ENCODE results near the gene IL33. TPM values are rescaled to one million over a fixed set of nuclear protein-coding genes. Genes with fewer than 3 reads are reported as not detected.

Gene IL33
- total and polyA plus RNA-seq, 2 of the 4 experiments (the other 2 are of a cell fraction) = not detected

DNA sequence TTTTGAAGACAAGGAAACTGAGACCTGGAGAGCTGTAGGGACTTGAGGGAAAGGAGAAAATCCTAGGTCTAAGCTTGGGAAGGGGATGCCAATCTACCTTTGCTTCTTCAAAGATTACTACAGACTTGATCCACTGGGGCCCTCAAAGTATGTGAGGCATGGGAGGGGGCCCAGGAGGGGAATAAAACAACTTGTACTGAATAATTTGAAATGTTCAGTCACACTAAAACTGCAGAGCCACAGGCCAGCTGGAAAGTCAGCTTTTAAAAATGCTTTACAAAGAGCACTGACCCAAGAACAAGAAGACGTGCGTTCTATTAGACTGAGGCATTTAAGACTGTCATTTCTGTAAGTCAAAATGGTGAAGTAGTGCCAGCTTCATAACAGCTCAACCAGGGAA is 13.6 kb downstream of the IL33 start:
- Histone ChIP-seq H3K9me3 (ENCODE audit: control insufficient read depth, insufficient read depth, low read length) (no peaks in the 10 kb centered on the region), H3K4me3 (ENCODE audit: insufficient read depth, low read depth, low read length) (no peak overlapping the region), H3K4me1 (ENCODE audit: control insufficient read depth, insufficient read depth, low read length) (no peaks in the 10 kb centered on the region), H3K4ac (ENCODE audit: low read depth, low read length) (no peak overlapping the region), H3K56ac (ENCODE audit: extremely low read depth, insufficient read depth, low read length) (no peak overlapping the region), H3K27ac (ENCODE audit: insufficient read depth, low read length) (no peak overlapping the region), H3K4me2 (ENCODE audit: low read depth, low read length) (no peak overlapping the region), H2BK5ac (ENCODE audit: low read depth, low read length, poor library complexity, severe bottlenecking) (no peak overlapping the region), H3K27me3 (ENCODE audit: control insufficient read depth, insufficient read depth, low read length) (peaks cover 2% of the 10 kb centered on the region; the same call in 1 of the 2 replicates), H4K20me1 (ENCODE audit: insufficient read depth, low read length) (no peaks in the 10 kb centered on the region), H3K18ac (ENCODE audit: low read depth, low read length) (no peak overlapping the region), H2BK20ac (ENCODE audit: low read depth, low read length) (no peak overlapping the region), H2AFZ (replicated peaks; ENCODE audit: low read length, poor library complexity) (no peak overlapping the region), H3K79me1 (ENCODE audit: low read depth in 1 of 2, low read length in 2 of 2) (no peaks in the 10 kb centered on the region), H2AK9ac (replicated peaks; ENCODE audit: low read depth, low read length, poor library complexity) (no peak overlapping the region), H4K8ac (ENCODE audit: low read depth in 2 of 2, low read length in 2 of 2) (no peak overlapping the region), H3K14ac (replicated peaks; ENCODE audit: low read depth, low read length) (no peak overlapping the region), H4K91ac (ENCODE audit: insufficient read depth, low read depth, low read length) (no peak overlapping the region), H3K36me3 (ENCODE audit: control insufficient read depth, insufficient read depth, low read length) (no peaks in the 10 kb centered on the region), H2AK5ac (ENCODE audit: low read depth, low read length) (no peak overlapping the region), H4K5ac (ENCODE audit: low read depth, low read length) (no peak overlapping the region), H2BK15ac (ENCODE audit: low read depth, low read length) (no peak overlapping the region), H3K9ac (ENCODE audit: low read depth, low read length) (no peak overlapping the region), H3K9me1 (ENCODE audit: insufficient read depth, low read length) (no peaks in the 10 kb centered on the region), H3K23ac (ENCODE audit: low read depth, low read length) (no peak overlapping the region), H2BK120ac (ENCODE audit: low read depth, low read length) (no peak overlapping the region)
- ATAC-seq (ENCODE audit: low read depth) (no peak), DNase-seq (no peak)
- CTCF ChIA-PET = interaction anchor here (0.6 kb wide), 1 partner anchor 9 kb away, joined by 3 read pairs; no protein-coding TSS in a partner anchor
- TF ChIP-seq, protein P1, sequence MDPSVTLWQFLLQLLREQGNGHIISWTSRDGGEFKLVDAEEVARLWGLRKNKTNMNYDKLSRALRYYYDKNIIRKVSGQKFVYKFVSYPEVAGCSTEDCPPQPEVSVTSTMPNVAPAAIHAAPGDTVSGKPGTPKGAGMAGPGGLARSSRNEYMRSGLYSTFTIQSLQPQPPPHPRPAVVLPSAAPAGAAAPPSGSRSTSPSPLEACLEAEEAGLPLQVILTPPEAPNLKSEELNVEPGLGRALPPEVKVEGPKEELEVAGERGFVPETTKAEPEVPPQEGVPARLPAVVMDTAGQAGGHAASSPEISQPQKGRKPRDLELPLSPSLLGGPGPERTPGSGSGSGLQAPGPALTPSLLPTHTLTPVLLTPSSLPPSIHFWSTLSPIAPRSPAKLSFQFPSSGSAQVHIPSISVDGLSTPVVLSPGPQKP (IDR thresholded peaks at IDR 0.05; ENCODE audit: borderline replicate concordance, low read depth, low read length) = no peak
- TF ChIP-seq NFE2L2 (IDR thresholded peaks at IDR 0.05; ENCODE audit: low read depth, low read length) (no peak), RAD21 (IDR thresholded peaks at IDR 0.05; ENCODE audit: low read length) (no peak), CHD1 (IDR thresholded peaks at IDR 0.05; ENCODE audit: low read depth, low read length) (no peak), RCOR1 (IDR thresholded peaks at IDR 0.05; ENCODE audit: insufficient replicate concordance, low read length) (no peak), BHLHE40 (IDR thresholded peaks at IDR 0.05; ENCODE audit: low read depth, low read length) (no peak), CEBPB (IDR thresholded peaks at IDR 0.05; ENCODE audit: low read depth, low read length) (no peak)
- no TSS peak for BruUV-seq (replicated peaks)
- intact Hi-C loops (cut with micrococcal nuclease) = no loop called here
- POLR2A ChIA-PET (ENCODE audit: unreplicated experiment) = no interaction called here
- no CpG with 5 or more reads among the region's 2 CpGs for WGBS, 2 experiments (ENCODE audit: extremely low coverage in 2 of 2, insufficient read length in 1 of 2)
- in situ Hi-C loops (cut with MboI; ENCODE audit: low sequenced_read_pairs) = no loop called here
- dilution Hi-C loops (cut with HindIII; ENCODE audit: low sequenced_read_pairs, unreplicated experiment) = no loop called here

Measured in IMR-90 (cell line).